ENCODE results near the gene PGS1.

The PGS1 gene

DNA sequence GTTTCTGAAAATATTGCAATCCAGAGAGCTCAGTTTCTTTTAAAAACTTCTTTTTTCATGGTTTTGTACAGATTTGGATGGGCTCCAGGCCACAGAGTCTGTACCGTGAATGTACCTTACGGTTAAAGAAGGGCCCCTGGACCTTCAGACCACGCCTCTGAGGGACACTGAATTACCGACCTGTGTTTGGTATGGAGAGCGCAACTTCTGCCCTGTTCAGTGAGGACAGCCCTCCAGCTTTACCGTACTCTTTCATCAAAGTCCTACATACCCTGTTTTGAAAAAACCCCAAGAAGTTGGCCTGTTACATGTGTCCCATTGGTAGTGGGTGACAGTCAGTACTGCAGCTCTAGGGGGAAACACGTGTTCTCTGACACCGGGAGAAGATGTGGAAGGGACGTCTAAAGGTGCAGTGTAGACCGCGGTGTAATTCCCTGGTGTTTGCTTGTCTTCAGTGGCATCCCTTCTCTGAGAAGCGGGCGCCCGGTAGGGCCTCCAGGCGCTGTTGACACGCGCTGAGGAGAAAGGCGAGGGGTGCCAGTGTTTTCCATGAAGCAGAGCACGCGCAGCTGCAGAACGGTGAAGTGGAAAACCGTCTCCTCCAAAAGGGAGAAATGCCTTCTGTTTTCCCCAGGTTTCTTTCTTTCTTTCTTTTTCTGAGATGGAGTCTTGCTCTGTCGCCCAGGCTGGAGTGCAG, 6.2 kb downstream of the PGS1 start:
- DNase-seq (ENCODE audit: low read depth, low spot score) = no peak
- TF ChIP-seq, protein P1, sequence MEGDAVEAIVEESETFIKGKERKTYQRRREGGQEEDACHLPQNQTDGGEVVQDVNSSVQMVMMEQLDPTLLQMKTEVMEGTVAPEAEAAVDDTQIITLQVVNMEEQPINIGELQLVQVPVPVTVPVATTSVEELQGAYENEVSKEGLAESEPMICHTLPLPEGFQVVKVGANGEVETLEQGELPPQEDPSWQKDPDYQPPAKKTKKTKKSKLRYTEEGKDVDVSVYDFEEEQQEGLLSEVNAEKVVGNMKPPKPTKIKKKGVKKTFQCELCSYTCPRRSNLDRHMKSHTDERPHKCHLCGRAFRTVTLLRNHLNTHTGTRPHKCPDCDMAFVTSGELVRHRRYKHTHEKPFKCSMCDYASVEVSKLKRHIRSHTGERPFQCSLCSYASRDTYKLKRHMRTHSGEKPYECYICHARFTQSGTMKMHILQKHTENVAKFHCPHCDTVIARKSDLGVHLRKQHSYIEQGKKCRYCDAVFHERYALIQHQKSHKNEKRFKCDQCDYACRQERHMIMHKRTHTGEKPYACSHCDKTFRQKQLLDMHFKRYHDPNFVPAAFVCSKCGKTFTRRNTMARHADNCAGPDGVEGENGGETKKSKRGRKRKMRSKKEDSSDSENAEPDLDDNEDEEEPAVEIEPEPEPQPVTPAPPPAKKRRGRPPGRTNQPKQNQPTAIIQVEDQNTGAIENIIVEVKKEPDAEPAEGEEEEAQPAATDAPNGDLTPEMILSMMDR (IDR thresholded peaks at IDR 0.05; ENCODE audit: insufficient read depth, low read length, missing control alignments) = no peak
- ChIA-PET POLR2A (interaction anchor here (0.8 to 1.0 kb wide), 2 partner anchors 12 to 25 kb away, joined by 3 to 4 read pairs; partner anchors contain the start of gene SOCS3), CTCF (interaction anchor here (0.8 to 3.9 kb wide), 5 partner anchors 10 to 134 kb away, joined by 3 to 30 read pairs (median 4); no protein-coding TSS in a partner anchor)
- peak overlapping the region; percentile 3; the same call in 1 of the 2 replicates for H3K4me3 ChIP-seq (ENCODE audit: low read depth, low read length)

DNA sequence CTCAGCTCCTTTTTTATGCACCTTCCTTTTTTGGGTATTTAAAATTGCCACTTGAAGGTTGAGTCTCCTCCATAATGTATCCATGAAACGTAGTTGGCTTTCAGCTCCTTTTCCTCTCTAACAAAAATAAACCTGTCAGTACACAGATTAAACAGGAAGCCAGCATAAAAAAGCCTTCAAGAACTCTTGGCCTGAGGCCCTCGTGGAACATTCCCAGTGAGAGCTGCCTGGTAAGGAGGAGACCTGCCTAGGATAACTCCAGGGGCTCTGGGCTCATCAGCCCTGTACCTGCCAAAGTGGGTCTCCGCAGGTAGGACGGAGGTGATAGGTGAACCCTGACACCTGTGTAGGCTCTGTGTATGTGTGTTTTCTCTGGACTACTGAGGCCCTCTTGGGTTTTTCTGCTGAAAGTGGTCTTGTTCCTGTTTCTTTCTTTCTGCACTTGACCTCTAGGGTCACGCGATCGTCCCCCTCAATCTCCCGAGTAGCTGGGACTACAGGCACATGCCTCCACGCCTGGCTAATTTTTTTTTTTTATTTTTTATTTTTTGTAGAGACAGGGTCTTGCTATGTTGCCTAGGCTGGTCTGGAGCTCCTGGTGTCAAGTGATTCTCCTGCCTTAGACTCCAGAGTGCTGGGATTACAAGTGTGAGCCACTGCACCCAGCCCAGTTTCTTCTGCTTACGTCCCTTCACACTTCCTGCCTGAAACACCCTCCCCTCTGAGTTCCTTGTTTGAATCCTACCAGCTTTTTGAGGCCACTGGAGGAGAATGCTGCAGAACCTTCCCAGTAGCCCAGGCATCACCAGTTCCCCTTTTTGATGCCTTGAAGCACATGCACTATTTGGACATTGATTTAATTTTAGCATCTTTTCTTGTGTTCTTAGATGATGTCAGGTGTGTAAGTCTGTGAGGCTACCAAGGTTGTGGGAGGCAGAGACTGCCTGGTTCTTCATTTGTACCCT, 9.8 kb downstream of the PGS1 start:
- no peak for DNase-seq (ENCODE audit: low read depth, low spot score)
- no peak overlapping the region for H3K4me3 ChIP-seq (ENCODE audit: low read depth, low read length)
- ChIA-PET POLR2A (interaction anchor here (0.8 kb wide), 1 partner anchor 28 kb away, joined by 4 read pairs; no protein-coding TSS in a partner anchor), CTCF (interaction anchor here (0.6 to 1.5 kb wide), 6 partner anchors 8 to 28 kb away, joined by 3 to 6 read pairs (median 3); no protein-coding TSS in a partner anchor)
- TF ChIP-seq, protein P1 (IDR thresholded peaks at IDR 0.05; ENCODE audit: insufficient read depth, low read length, missing control alignments) = no peak

DNA sequence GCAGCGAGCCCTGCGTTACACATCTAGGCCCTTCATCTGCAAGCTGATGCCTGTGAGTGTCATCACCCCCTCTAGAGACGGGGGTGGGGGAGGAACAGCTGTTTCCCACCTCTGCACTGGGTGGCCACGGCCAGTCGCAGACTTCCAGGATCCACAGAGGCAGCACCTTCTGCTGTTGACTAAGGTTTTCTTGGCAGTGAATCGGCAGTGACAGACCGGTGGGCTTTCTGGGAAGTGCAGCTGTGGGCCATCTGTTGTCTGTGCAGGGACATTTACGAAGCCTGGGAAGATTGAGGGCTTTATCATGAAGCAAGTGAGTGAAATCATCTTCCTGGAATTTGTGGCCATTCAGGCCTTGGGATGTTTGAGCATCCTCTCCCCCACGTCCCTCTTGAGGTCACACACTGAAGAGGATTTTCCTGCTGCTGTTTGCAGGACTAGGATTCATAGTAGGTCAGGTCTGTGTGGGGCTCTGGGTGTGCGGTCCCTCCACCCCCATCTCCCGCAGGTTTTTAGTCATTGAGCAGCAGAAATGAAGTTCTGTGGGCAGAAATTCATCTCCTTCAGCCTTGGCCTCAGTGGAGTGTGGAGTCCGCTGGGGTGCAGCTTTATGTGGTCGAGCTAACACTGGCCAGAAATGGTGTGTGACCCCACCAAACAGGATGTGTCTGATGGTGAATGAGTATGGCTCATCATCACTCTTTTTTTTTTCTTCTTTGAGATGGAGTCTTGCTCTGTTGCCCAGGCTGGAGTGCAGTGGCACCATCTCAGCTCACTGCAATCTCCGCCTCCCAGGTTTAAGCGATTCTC, 12.0 kb downstream of the PGS1 start:
- peak; percentile 96 for DNase-seq (ENCODE audit: low read depth, low spot score)
- no peak overlapping the region for H3K4me3 ChIP-seq (ENCODE audit: low read depth, low read length)
- CTCF ChIA-PET = interaction anchor here (0.9 to 4.0 kb wide), 8 partner anchors 9 to 140 kb away, joined by 3 to 22 read pairs (median 7); partner anchors contain the start of gene SOCS3
- POLR2A ChIA-PET = interaction anchor here (0.6 to 1.8 kb wide), 8 partner anchors 10 to 34 kb away, joined by 3 to 6 read pairs (median 4); partner anchors contain the start of gene SOCS3
- TF ChIP-seq, protein P1 (IDR thresholded peaks at IDR 0.05; ENCODE audit: insufficient read depth, low read length, missing control alignments) = peak; percentile 11

DNA sequence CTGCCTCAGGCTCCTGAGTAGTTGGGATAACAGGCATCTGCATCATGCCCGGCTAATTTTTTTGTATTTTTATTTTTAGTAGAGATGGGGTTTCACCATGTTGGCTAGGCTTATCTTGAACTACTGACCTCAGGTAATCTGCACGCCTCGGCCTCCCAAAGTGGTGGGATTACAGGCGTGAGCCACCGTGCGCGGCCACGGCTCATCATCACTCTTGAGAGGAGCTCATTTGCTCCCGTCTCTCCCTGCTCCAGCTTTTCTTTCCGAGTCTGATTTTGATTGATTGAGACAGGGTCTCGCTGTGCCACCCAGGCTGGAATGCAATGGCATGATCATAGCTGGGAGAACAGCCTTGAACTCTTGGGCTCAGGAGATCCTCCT, 12.6 kb downstream of the PGS1 start:
- DNase-seq (ENCODE audit: low read depth, low spot score) = no peak
- H3K4me3 ChIP-seq (ENCODE audit: low read depth, low read length) = no peak overlapping the region
- POLR2A ChIA-PET = interaction anchor here (1.2 to 1.8 kb wide), 4 partner anchors 10 to 35 kb away, joined by 4 to 6 read pairs (median 6); no protein-coding TSS in a partner anchor

DNA sequence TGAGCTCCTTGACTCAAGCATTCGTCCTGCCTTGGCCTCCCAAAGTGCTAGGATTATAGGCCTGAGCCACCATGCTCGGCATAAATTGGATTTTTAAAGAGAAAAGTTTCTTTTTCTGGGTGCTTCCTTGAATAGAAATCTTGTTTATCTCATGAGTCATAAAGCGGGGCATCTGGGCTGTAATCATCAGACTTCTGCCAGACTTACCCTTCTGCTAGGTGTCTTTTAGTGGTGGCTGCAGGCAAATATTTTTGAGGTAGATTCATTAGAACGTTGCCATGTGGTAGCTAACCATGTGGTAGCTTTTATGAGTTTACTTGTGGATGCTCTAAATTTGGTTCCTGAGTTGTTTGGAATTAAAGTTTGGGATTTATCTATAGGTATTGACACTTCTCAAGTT, 13.4 kb downstream of the PGS1 start:
- POLR2A ChIA-PET = interaction anchor here (0.6 to 1.8 kb wide), 6 partner anchors 9 to 969 kb away, joined by 3 to 6 read pairs (median 4); partner anchors contain the start of gene SOCS3
- CTCF ChIA-PET = interaction anchor here (0.8 to 4.0 kb wide), 11 partner anchors 8 to 141 kb away, joined by 3 to 22 read pairs (median 6); partner anchors contain the start of gene SOCS3
- no peak overlapping the region for H3K4me3 ChIP-seq (ENCODE audit: low read depth, low read length)
- DNase-seq (ENCODE audit: low read depth, low spot score) = no peak
- TF ChIP-seq, protein P1 (IDR thresholded peaks at IDR 0.05; ENCODE audit: insufficient read depth, low read length, missing control alignments) = no peak

More for the DNA sequence above, 12.6 kb downstream of the PGS1 start:
- TF ChIP-seq, protein P1 (IDR thresholded peaks at IDR 0.05; ENCODE audit: insufficient read depth, low read length, missing control alignments) = no peak
- CTCF ChIA-PET = interaction anchor here (0.8 to 4.0 kb wide), 10 partner anchors 9 to 140 kb away, joined by 3 to 22 read pairs (median 6); partner anchors contain the start of gene SOCS3
